ENCODE measurements around the gene NACAD.

DNA sequence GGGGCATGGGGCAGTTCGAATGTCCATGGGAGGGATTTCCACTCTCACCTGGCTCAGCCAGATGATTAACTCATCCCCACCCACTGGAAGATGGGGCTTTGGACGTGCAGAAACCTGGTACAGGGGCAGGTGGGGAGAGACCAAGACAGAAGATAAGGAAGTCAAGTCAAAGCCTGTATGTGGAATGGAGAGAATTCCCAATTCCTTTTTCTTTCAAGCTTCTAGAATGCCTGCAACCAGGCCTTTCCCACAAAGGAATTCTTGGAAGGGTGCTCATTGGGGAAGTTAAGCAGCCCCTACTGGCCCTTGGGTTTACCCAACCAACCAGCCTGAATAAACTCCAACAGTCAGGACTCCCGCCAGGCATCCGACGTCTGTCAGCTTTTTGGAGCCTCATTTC is 49.7 kb downstream of the NACAD start:
- TF ChIP-seq CTCF (IDR thresholded peaks at IDR 0.05) (no peak), POLR2A (IDR thresholded peaks at IDR 0.05) (no peak)
